Smooth muscle cell (in vitro differentiated cells): ENCODE data around the gene MTCH1. TPM values are rescaled to one million over a fixed set of nuclear protein-coding genes. Genes with fewer than 3 reads are reported as not detected.
A peak's percentile ranks its signal among the peaks of the same experiment; 100 is the strongest.

Experiments used
- DNase-seq: peaks from one replicate; lab custom pipeline; 2025; ENCODE audit not compliant: unreplicated experiment; lab: John Stamatoyannopoulos, UW
- H2AFZ ChIP-seq: fragments of 200-600 bp; sonication (generic); 2 replicates; pipeline ENCODE4 v1.6.0; 2016; ENCODE audit warnings: antibody characterized with exemption, low read depth, mild to moderate bottlenecking
- H3F3A ChIP-seq: fragments of 200-600 bp; sonication (generic); 2 replicates; pipeline ENCODE4 v1.6.0; 2017; ENCODE audit warnings: antibody characterized with exemption, low read depth
- H3K27ac ChIP-seq: fragments of 200-600 bp; sonication (generic); 2 replicates; pipeline ENCODE4 v1.5.1; 2016; ENCODE audit warnings: low read depth, mild to moderate bottlenecking
- H3K27me3 ChIP-seq: fragments of 200-600 bp; sonication (generic); 2 replicates; pipeline ENCODE4 v1.6.1; 2016; ENCODE audit warnings: low read depth, mild to moderate bottlenecking
- H3K36me3 ChIP-seq: fragments of 200-600 bp; sonication (generic); 2 replicates; pipeline ENCODE4 v1.5.1; 2016; ENCODE audit warnings: low read depth
- H3K4me1 ChIP-seq: fragments of 200-600 bp; sonication (generic); 2 replicates; pipeline ENCODE4 v1.5.1; 2016; ENCODE audit warnings: low read depth
- H3K4me2 ChIP-seq: fragments of 200-600 bp; sonication (generic); 2 replicates; pipeline ENCODE4 v1.6.0; 2016; ENCODE audit warnings: mild to moderate bottlenecking
- H3K4me3 ChIP-seq: fragments of 200-600 bp; sonication (generic); 2 replicates; pipeline ENCODE4 v1.5.1; 2016; ENCODE audit warnings: mild to moderate bottlenecking
- H3K79me2 ChIP-seq: fragments of 200-600 bp; sonication (generic); 2 replicates; pipeline ENCODE4 v1.6.0; 2016; ENCODE audit warnings: low read depth, mild to moderate bottlenecking
- H3K9ac ChIP-seq: fragments of 200-600 bp; sonication (generic); 2 replicates; pipeline ENCODE4 v1.6.0; 2016; ENCODE audit warnings: low read depth
- H3K9me3 ChIP-seq: fragments of 200-600 bp; sonication (generic); replicated peaks from 2 replicates; pipeline ENCODE4 v1.5.1; 2016; ENCODE audit warnings: low read depth
- H4K20me1 ChIP-seq: fragments of 200-600 bp; sonication (generic); 2 replicates; pipeline ENCODE4 v1.6.0; 2016; ENCODE audit warnings: low read depth
- CTCF ChIP-seq: fragments of 200-600 bp; sonication (generic); IDR thresholded peaks from 2 replicates; pipeline ENCODE4 v1.5.1; 2017; ENCODE audit warnings: borderline replicate concordance, mild to moderate bottlenecking, antibody characterized with exemption; ENCODE audit not compliant: insufficient read depth, poor library complexity, severe bottlenecking
- WGBS: methylation state at CpG from one replicate; pipeline ENCODE4 v1.1.7; 2016; ENCODE audit warnings: low lambda C conversion rate; 5-methylcytosine and 5-hydroxymethylcytosine counted together
- polyA plus RNA-seq: library from polyadenylated mRNA; unstranded; fragments of >200 nt; fragmentation: Nextera tagmentation; extraction: Ambion mirVana; gene quantifications from 2 replicates; pipeline ENCODE4 v1.2.1, GENCODE V29; 2016
- total RNA-seq: library from RNA; depleted of rRNA; stranded (reverse); fragments of >200 nt; gene quantifications from 2 replicates; pipeline ENCODE4 v1.2.3, GENCODE V29; 2014

MTCH1 gene
- total and polyA plus RNA-seq, 2 experiments from 2014 or later, result 200 to 517 TPM

- Histone ChIP-seq H2AFZ (no peak overlapping the region), H3K36me3 (peaks cover 1% of the 10 kb centered on the region), H3K4me3 (no peak overlapping the region), H3K79me2 (peaks cover 57% of the 10 kb centered on the region), H3F3A (no peaks in the 10 kb centered on the region), H3K27ac (no peak overlapping the region), H4K20me1 (peaks cover 83% of the 10 kb centered on the region), H3K4me1 (peaks cover 9% of the 10 kb centered on the region), H3K27me3 (no peaks in the 10 kb centered on the region), H3K9ac (no peak overlapping the region), H3K4me2 (no peak overlapping the region), H3K9me3 (no peaks in the 10 kb centered on the region)
- TF ChIP-seq CTCF, result no peak
- no peak for DNase-seq
- 97% methylated on average over 11 of the region's 11 CpGs for WGBS
These were observed 7.3 kb downstream of the MTCH1 start for GRCh38 chr6:36978421-36979346.

DNA sequence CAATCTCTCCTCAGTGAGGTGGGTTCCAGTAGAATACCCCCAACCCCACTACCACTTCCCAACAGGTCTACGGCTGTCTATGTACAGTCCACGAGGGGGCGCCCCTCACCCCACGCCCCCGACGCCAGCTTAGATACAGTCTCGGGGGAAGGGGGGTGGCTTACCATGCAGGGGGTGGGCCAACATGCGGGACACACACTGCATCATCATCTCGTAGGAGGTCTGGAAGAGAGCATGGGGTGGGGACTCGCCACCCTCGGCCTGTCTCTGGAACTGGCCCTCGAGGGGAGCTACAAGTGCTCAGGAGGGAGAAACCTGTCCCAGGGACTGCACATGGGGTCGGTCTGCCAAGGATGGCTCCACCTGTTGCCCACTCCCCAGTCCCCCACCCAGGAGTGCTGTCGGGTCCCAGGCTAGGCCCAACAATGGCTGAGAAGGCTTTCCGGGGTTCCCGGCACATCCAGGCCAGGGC is 8.5 kb downstream of the MTCH1 start:
- peak; percentile 40 for TF ChIP-seq CTCF
- Histone ChIP-seq H3K9ac (no peak overlapping the region), H3K9me3 (no peaks in the 10 kb centered on the region), H3K27ac (no peak overlapping the region), H3K79me2 (peaks cover 45% of the 10 kb centered on the region), H2AFZ (no peak overlapping the region), H3K36me3 (peaks cover 7% of the 10 kb centered on the region), H3F3A (no peaks in the 10 kb centered on the region), H3K4me2 (no peak overlapping the region), H4K20me1 (peaks cover 80% of the 10 kb centered on the region), H3K4me1 (peaks cover 9% of the 10 kb centered on the region), H3K27me3 (no peaks in the 10 kb centered on the region), H3K4me3 (no peak overlapping the region)
- WGBS, result 88% methylated on average over 16 of the region's 16 CpGs
- DNase-seq, result no peak

DNA sequence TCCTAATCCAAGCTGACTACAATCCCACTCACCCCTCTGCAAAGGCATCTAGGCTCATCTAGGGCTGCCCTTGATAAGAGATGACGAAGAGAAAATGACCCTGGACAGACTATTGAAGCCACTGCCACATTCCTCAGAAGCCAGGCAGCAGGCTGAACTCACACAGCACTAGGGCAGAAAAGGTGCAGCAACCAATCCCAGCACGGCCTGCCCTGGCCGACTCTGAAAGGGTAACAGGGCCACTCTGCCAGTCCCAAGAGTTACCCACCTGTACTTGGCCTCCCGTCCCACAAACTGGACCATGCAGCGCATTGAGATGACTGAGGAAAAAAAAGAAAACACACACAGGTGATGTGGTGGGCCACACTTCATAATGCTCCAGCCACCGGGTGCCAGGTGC is 9.1 kb downstream of the MTCH1 start:
- peaks cover 75% of the 10 kb centered on the region for H4K20me1 ChIP-seq
- WGBS, result 97% methylated on average over 6 of the region's 6 CpGs
- H3K36me3 ChIP-seq, result peaks cover 7% of the 10 kb centered on the region
- H3K4me1 ChIP-seq, result peaks cover 9% of the 10 kb centered on the region
- peaks cover 39% of the 10 kb centered on the region for H3K79me2 ChIP-seq
- H3F3A ChIP-seq, result no peaks in the 10 kb centered on the region
- no peak overlapping the region for H2AFZ ChIP-seq
- H3K9ac ChIP-seq, result no peak overlapping the region
- no peaks in the 10 kb centered on the region for H3K27me3 ChIP-seq
- H3K27ac ChIP-seq, result no peak overlapping the region
- no peaks in the 10 kb centered on the region for H3K9me3 ChIP-seq
- TF ChIP-seq CTCF, result no peak
- H3K4me2 ChIP-seq, result no peak overlapping the region
- no peak for DNase-seq
- no peak overlapping the region for H3K4me3 ChIP-seq

DNA sequence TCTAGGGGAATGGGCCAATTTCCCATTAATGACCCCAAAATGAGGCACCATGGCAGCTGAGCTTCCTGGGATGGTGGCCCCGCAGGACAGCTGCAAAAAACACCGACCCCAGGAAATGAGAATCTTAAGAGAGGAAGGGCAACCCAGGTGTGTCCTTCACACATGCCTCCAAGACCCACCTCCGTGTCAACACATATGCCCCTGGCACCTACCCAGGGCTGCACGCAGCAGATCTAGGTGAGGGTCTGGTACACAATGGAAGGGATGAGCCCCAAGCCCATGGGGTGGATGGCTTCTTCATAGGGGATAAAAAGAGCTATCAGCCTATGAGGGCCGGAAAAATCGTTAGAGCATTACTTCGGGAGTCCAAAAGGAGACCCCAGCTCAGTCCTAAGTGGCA is 9.5 kb downstream of the MTCH1 start:
- no peak for DNase-seq
- whole genome bisulfite sequencing, result 99% methylated on average over 7 of the region's 7 CpGs
- peaks cover 75% of the 10 kb centered on the region for H4K20me1 ChIP-seq
- H3K27ac ChIP-seq, result no peak overlapping the region
- peaks cover 7% of the 10 kb centered on the region for H3K36me3 ChIP-seq
- no peaks in the 10 kb centered on the region for H3K27me3 ChIP-seq
- no peak overlapping the region for H2AFZ ChIP-seq
- no peak overlapping the region for H3K4me3 ChIP-seq
- H3K79me2 ChIP-seq, result peaks cover 35% of the 10 kb centered on the region
- no peaks in the 10 kb centered on the region for H3F3A ChIP-seq
- no peak for TF ChIP-seq CTCF
- no peaks in the 10 kb centered on the region for H3K9me3 ChIP-seq
- no peak overlapping the region for H3K4me2 ChIP-seq
- peaks cover 9% of the 10 kb centered on the region for H3K4me1 ChIP-seq
- no peak overlapping the region for H3K9ac ChIP-seq
